Peyer's patch (tissue), 4 donors: Measurements from ENCODE around the gene KLK2. TPM values are rescaled to one million over a fixed set of nuclear protein-coding genes. Genes with fewer than 3 reads are reported as not detected.

ENCODE experiments used
- DNase-seq, 3 donors: peaks; one replicate each; pipeline ENCODE4 v3.0.0-alpha.2; 2017 to 2019
- H3K27ac ChIP-seq, 4 donors: fragments of 200-600 bp; sonication (generic); one replicate each; pipeline ENCODE4 v1.5.1; 2016 to 2019
- H3K27me3 ChIP-seq, 2 donors: fragments of 200-600 bp; sonication (generic); one replicate each; pipeline ENCODE4 v1.5.1; 2019
- H3K36me3 ChIP-seq, 3 donors: fragments of 200-600 bp; sonication (generic); one replicate each; pipeline ENCODE4 v1.5.1; 2016 to 2019
- H3K4me1 ChIP-seq, 4 donors: fragments of 200-600 bp; sonication (generic); one replicate each; pipeline ENCODE4 v1.5.1; 2016 to 2019
- H3K4me3 ChIP-seq, 4 donors: fragments of 200-600 bp; sonication (generic); 1 replicate in 3 of 4; 2 replicates in 1 of 4; pipeline ENCODE4 v1.5.1; 2016 to 2019; ENCODE audit warnings: mild to moderate bottlenecking in 1 of 4
- H3K9me3 ChIP-seq, 4 donors: fragments of 200-600 bp; sonication (generic); one replicate each; pipeline ENCODE4 v1.5.1; 2016 to 2019; ENCODE audit warnings: mild to moderate bottlenecking in 1 of 4
- CTCF ChIP-seq, 6 experiments: fragments of 450-650 bp in 4 of 6; fragments of 200-600 bp in 2 of 6; sonication (generic) in 1 of 6; IDR thresholded peaks; one replicate each; pipeline ENCODE4 v1.5.1; 2017 to 2019; ENCODE audit warnings: antibody characterized with exemption in 6 of 6, mild to moderate bottlenecking in 3 of 6, moderate library complexity in 1 of 6
- POLR2A ChIP-seq, 2 donors: fragments of 450-650 bp; IDR thresholded peaks; one replicate each; pipeline ENCODE4 v1.5.1; 2017; ENCODE audit warnings: antibody characterized with exemption in 2 of 2, mild to moderate bottlenecking in 2 of 2, moderate library complexity in 2 of 2
- total RNA-seq, 4 donors: library from RNA; depleted of rRNA; stranded (reverse); fragments of >200 nt; gene quantifications; one replicate each; pipeline ENCODE4 v1.1.0, GENCODE V29; 2016

Gene KLK2
- total RNA-seq, 4 donors from 2014 or later = not detected

- Histone ChIP-seq H3K4me3 (no peak overlapping the region), H3K36me3 (no peaks in the 10 kb centered on the region), H3K9me3 (peaks cover 0 to 10% (median 0%) of the 10 kb centered on the region in 4 donors), H3K27me3 (no peaks in the 10 kb centered on the region), H3K4me1 (peaks cover 0 to 5% (median 0%) of the 10 kb centered on the region in 4 donors), H3K27ac (peak overlapping the region in 2 of 4 donors; percentile 19 to 35)
- DNase-seq = peak in 2 of 3 donors; percentile 86 to 90
- TF ChIP-seq CTCF (IDR thresholded peaks at IDR 0.05) = no peak
These were observed 23.5 kb downstream of the KLK2 start for GRCh38 chr19:50896591-50897190.

DNA sequence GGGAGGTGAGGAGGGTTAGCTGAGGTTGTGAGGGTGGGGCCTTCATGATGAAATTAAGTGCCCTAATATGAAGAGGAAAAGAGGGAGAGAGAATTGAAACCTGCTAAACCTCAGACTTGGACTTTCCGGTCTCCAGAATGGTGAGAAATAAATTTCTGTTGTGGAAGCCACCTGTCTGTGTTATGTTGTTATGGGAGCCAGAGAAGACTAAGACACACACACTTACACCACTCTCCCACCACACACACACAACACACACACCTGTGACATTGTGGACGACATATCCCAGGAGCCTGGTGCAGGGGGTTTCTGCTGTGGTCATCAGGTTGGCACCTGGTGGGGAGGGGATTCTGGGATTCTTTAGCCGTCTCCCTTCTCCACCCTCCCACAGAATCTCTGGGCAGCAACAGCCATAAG, 24.0 kb downstream of the KLK2 start:
- peak overlapping the region in 2 of 4 donors; percentile 19 to 35 for H3K27ac ChIP-seq
- no peak for TF ChIP-seq CTCF (IDR thresholded peaks at IDR 0.05)
- no peak for TF ChIP-seq POLR2A (IDR thresholded peaks at IDR 0.05)
- H3K9me3 ChIP-seq = peaks cover 0 to 10% (median 0%) of the 10 kb centered on the region in 4 donors
- DNase-seq = no peak
- H3K4me3 ChIP-seq = no peak overlapping the region
- no peaks in the 10 kb centered on the region for H3K36me3 ChIP-seq
- no peaks in the 10 kb centered on the region for H3K27me3 ChIP-seq
- peaks cover 0 to 5% (median 0%) of the 10 kb centered on the region in 4 donors for H3K4me1 ChIP-seq

DNA sequence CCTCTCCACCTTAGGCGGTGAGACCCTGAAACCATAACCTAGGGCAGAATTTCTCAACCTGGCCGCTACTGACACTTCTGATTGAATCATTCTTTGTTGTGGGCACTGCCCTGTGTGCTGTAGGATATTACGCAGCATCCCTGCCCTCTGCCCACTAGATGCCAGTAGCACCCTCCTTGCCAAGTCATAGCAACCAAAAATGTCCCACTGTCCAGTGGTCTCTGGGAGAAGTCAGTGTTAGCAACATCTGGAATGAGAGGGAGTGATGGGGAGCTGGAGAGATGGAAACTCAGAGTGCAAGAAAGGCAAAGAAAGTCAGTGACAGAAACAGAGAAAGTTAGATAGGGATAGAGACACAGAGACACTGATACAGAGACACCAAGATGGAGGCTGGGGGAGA, 24.4 kb downstream of the KLK2 start:
- H3K36me3 ChIP-seq = no peaks in the 10 kb centered on the region
- no peaks in the 10 kb centered on the region for H3K27me3 ChIP-seq
- peak overlapping the region in 1 of 4 donors; percentile 35 for H3K27ac ChIP-seq
- H3K4me3 ChIP-seq = no peak overlapping the region
- peaks cover 0 to 10% (median 0%) of the 10 kb centered on the region in 4 donors for H3K9me3 ChIP-seq
- no peak for DNase-seq
- TF ChIP-seq POLR2A (IDR thresholded peaks at IDR 0.05) (no peak), CTCF (IDR thresholded peaks at IDR 0.05) (no peak)
- peaks cover 0 to 5% (median 0%) of the 10 kb centered on the region in 4 donors for H3K4me1 ChIP-seq

DNA sequence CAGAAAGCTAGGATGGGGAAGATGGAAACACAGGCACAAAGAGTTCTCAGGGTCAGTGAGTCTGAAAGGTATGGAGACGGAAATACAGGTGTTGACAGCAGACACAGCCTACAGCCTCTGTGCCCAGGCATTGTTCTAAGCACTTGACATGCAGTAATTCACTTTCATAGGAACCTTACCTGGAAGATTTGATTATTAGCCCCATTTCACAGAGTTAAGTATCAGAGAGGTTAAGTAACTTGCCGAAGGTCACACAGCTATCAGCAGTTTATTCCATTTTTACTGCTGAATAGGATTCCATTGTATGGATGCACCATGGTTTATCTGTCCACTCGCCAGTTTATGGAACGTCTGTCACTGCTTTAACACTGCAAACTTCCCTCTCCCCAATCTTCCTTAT, 24.8 kb downstream of the KLK2 start:
- no peak for DNase-seq
- H3K9me3 ChIP-seq = peaks cover 0 to 10% (median 0%) of the 10 kb centered on the region in 4 donors
- H3K36me3 ChIP-seq = no peaks in the 10 kb centered on the region
- H3K4me1 ChIP-seq = peaks cover 0 to 5% (median 0%) of the 10 kb centered on the region in 4 donors
- H3K27me3 ChIP-seq = no peaks in the 10 kb centered on the region
- no peak for TF ChIP-seq CTCF (IDR thresholded peaks at IDR 0.05)
- TF ChIP-seq POLR2A (IDR thresholded peaks at IDR 0.05) = no peak
- no peak overlapping the region for H3K4me3 ChIP-seq
- no peak overlapping the region for H3K27ac ChIP-seq

GRCh38 chr19:50899569-50899968, 26.3 kb downstream of the KLK2 start:
- peaks cover 0 to 5% (median 0%) of the 10 kb centered on the region in 4 donors for H3K9me3 ChIP-seq
- no peak overlapping the region for H3K27ac ChIP-seq
- peaks cover 0 to 5% (median 0%) of the 10 kb centered on the region in 4 donors for H3K4me1 ChIP-seq
- TF ChIP-seq POLR2A (IDR thresholded peaks at IDR 0.05) = no peak
- no peak for TF ChIP-seq CTCF (IDR thresholded peaks at IDR 0.05)
- no peaks in the 10 kb centered on the region for H3K27me3 ChIP-seq
- H3K4me3 ChIP-seq = no peak overlapping the region
- H3K36me3 ChIP-seq = no peaks in the 10 kb centered on the region
- DNase-seq = no peak
